ENCODE results near the gene HIVEP3. TPM values are rescaled to one million over a fixed set of nuclear protein-coding genes. Genes with fewer than 3 reads are reported as not detected.
"Not testable (repeated sequence)": the region's sequence is repeated elsewhere in the genome, so short reads cannot be mapped to it uniquely, and the experiment has no call there.

HIVEP3 gene
- total and polyA plus RNA-seq, 8 donors, result 1.8 to 65.3 (median 3.8) TPM

DNA sequence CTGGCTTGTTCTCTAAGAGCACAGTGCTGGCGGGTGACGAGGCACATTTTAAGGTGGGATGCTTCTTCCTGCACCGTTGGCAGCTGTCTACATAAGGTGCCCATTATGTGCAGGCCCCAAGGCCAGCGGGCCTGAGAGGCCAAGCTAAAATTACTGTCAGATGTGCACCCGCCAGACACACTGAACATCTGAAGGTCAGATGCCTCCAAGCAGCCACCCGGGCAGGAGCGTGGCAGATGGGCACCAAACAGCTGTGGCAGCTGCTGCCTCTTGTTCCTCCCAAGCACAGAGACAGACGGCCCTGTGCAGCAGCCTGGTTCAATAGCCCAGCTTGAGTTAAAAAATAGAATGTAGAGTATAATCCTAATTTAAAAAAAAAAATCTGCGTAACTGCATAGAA lies 222.3 kb downstream of the HIVEP3 start:
- H3K27ac ChIP-seq, result no peak overlapping the region
- 91 to 96% (median 93%) methylated on average over 7 to 9 of the region's 9 CpGs for WGBS, 5 donors
- H3K9me3 ChIP-seq, result no peaks in the 10 kb centered on the region
- intact Hi-C loops (cut with DNase I; ENCODE audit: low total_unique reads), result no loop called here
- no peak overlapping the region for H3K4me3 ChIP-seq
- no peak for TF ChIP-seq POLR2AphosphoS5 (IDR thresholded peaks at IDR 0.05)
- no peak for TF ChIP-seq POLR2A (IDR thresholded peaks at IDR 0.05)
- TF ChIP-seq EP300 (IDR thresholded peaks at IDR 0.05), result no peak
- TF ChIP-seq, protein P1, sequence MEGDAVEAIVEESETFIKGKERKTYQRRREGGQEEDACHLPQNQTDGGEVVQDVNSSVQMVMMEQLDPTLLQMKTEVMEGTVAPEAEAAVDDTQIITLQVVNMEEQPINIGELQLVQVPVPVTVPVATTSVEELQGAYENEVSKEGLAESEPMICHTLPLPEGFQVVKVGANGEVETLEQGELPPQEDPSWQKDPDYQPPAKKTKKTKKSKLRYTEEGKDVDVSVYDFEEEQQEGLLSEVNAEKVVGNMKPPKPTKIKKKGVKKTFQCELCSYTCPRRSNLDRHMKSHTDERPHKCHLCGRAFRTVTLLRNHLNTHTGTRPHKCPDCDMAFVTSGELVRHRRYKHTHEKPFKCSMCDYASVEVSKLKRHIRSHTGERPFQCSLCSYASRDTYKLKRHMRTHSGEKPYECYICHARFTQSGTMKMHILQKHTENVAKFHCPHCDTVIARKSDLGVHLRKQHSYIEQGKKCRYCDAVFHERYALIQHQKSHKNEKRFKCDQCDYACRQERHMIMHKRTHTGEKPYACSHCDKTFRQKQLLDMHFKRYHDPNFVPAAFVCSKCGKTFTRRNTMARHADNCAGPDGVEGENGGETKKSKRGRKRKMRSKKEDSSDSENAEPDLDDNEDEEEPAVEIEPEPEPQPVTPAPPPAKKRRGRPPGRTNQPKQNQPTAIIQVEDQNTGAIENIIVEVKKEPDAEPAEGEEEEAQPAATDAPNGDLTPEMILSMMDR (IDR thresholded peaks at IDR 0.05), result no peak
- H3K36me3 ChIP-seq, result no peaks in the 10 kb centered on the region
- H3K27me3 ChIP-seq, result no peaks in the 10 kb centered on the region
- DNase-seq, result no peak
- H3K4me1 ChIP-seq, result no peaks in the 10 kb centered on the region

DNA sequence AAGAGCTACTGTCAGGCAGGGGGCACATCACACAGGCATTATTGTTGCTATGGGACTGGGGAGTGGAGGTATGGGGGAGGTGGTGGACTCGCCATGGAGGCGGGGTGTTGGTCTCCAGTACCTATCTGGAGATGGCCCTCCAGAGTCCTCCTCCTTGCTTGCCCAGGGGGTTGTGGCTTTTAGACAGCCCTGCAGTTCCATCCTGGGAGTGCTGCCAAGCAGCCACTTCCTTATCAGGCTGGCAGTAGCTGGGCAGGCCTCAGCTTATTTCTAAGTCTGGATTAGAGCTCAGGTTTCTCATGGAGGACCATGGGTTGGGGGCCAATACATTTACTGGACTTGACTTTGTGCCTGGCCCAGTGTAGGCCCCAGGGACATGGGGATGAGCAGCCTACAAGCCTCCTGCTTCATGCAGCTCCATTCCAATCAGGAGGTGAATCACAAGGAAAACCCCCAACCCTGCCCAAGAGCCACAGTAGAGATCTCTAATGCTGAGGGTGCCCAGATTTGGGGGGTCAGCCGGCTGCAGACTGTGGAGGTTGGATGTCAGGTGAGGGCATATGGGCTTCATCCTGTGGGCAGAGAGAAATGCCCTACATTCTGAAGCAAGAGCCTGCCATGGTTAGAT lies 223.5 kb downstream of the HIVEP3 start:
- Histone ChIP-seq H3K27me3 (no peaks in the 10 kb centered on the region), H3K36me3 (no peaks in the 10 kb centered on the region), H3K9me3 (no peaks in the 10 kb centered on the region), H3K4me1 (no peaks in the 10 kb centered on the region), H3K4me3 (no peak overlapping the region), H3K27ac (no peak overlapping the region)
- TF ChIP-seq EP300 (IDR thresholded peaks at IDR 0.05) (no peak), POLR2AphosphoS5 (IDR thresholded peaks at IDR 0.05) (no peak), POLR2A (IDR thresholded peaks at IDR 0.05) (no peak)
- TF ChIP-seq, protein P1 (IDR thresholded peaks at IDR 0.05), result no peak
- intact Hi-C loops (cut with DNase I; ENCODE audit: low total_unique reads), result no loop called here
- 78 to 100% (median 87%) methylated on average over 3 of the region's 3 CpGs for WGBS, 5 donors
- DNase-seq, result peak; percentile 46 to 52

DNA sequence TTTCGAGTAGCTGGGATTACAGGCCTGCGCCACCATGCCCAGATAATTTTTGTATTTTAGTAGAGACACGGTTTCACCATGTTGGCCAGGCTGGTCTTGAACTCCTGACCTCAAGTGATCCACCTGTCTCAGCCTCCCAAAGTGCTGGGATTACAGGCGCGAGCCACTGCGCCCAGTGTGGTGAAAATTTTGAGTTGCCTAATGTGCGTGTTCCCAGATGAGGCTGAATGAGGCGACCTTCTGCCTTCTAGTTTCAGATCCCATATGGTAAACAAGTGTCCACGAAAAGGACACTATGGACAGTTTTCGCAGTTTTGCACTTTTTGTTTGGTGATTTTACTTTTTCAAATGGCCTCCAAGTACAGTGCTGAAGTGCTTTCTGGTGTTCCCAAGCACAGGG lies 226.8 kb downstream of the HIVEP3 start:
- H3K9me3 ChIP-seq; H3K27ac ChIP-seq; DNase-seq; H3K4me3 ChIP-seq; intact Hi-C loops (cut with DNase I; ENCODE audit: low total_unique reads); H3K4me1 ChIP-seq; H3K36me3 ChIP-seq; H3K27me3 ChIP-seq: not testable (repeated sequence)
- WGBS, 5 donors, result 91 to 97% (median 94%) methylated on average over 10 of the region's 10 CpGs

DNA sequence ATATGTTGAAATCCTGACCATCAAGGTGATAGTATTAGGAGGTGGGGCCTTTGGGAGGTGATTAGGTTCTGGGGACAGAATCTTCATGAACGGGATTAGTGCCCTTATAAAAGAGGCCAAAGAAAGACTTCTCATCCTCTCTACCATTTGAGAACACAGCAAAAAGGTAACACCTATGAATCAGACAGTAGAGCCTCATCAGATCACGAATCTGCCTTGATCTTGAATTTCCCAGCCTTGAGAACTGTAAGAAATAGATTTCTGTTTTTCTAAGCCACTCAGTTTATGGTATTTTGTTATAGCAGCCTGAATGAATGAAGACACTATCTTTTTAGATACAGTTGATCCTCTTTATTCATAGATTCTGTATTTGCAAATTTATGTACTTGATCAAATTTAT lies 227.3 kb downstream of the HIVEP3 start:
- TF ChIP-seq POLR2AphosphoS5 (IDR thresholded peaks at IDR 0.05), result no peak
- no peak for TF ChIP-seq POLR2A (IDR thresholded peaks at IDR 0.05)
- TF ChIP-seq EP300 (IDR thresholded peaks at IDR 0.05), result no peak
- TF ChIP-seq, protein P1 (IDR thresholded peaks at IDR 0.05), result no peak
- Histone ChIP-seq H3K27me3 (no peaks in the 10 kb centered on the region), H3K4me3 (no peak overlapping the region), H3K36me3 (no peaks in the 10 kb centered on the region), H3K9me3 (no peaks in the 10 kb centered on the region), H3K27ac (no peak overlapping the region), H3K4me1 (no peaks in the 10 kb centered on the region)
- 73 to 84% (median 81%) methylated on average over 2 of the region's 2 CpGs for WGBS, 5 donors
- no peak for DNase-seq
- intact Hi-C loops (cut with DNase I; ENCODE audit: low total_unique reads), result no loop called here

DNA sequence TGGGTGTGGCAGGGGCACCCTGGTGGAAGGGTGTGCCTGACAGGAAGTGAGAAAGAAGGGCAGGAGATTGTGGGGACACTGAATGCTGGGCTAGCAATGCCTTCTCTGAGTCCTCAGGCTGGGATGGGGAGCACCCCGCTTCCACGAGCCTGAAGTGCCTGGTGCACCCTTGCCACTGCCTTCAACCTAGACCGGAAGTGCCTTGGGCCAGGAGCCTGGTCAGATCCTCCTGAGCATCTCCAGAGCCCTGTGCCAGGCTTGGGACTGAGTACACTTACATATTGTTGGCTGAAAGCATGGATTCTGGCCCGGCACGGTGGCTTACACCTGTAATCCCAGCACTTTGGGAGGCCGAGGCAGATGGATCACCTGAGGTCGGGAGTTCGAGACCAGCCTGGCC lies 228.4 kb downstream of the HIVEP3 start:
- Histone ChIP-seq H3K27me3 (no peaks in the 10 kb centered on the region), H3K4me1 (no peaks in the 10 kb centered on the region), H3K36me3 (no peaks in the 10 kb centered on the region), H3K9me3 (no peaks in the 10 kb centered on the region), H3K27ac (no peak overlapping the region), H3K4me3 (no peak overlapping the region)
- intact Hi-C loops (cut with DNase I; ENCODE audit: low total_unique reads), result no loop called here
- TF ChIP-seq, protein P1 (IDR thresholded peaks at IDR 0.05), result no peak
- TF ChIP-seq EP300 (IDR thresholded peaks at IDR 0.05), result no peak
- no peak for TF ChIP-seq POLR2AphosphoS5 (IDR thresholded peaks at IDR 0.05)
- TF ChIP-seq POLR2A (IDR thresholded peaks at IDR 0.05), result no peak
- WGBS, 5 donors, result 93 to 96% (median 94%) methylated on average over 8 of the region's 8 CpGs
- no peak for DNase-seq
